Fibroblast of mammary gland (primary cell): ENCODE results near the gene DGAT2L6.
"Not testable (repeated sequence)": the region's sequence is repeated elsewhere in the genome, so short reads cannot be mapped to it uniquely, and the experiment has no call there.

ENCODE experiments used
- DNase-seq: peaks from one replicate; pipeline ENCODE4 v3.0.0-alpha.2; 2010; ENCODE audit warnings: low read depth
- H3K4me3 ChIP-seq: 2 replicates; pipeline ENCODE4 v1.5.1; 2011; ENCODE audit warnings: low read depth, mild to moderate bottlenecking, low read length, moderate library complexity; ENCODE audit not compliant: control insufficient read depth
- TF ChIP-seq, protein P1 (sequence below): conservative IDR thresholded peaks from 2 replicates; pipeline ENCODE4 v1.5.1; 2011; ENCODE audit warnings: low read depth, low read length, inconsistent platforms; ENCODE audit not compliant: control insufficient read depth, insufficient read depth

The DGAT2L6 gene

DNA sequence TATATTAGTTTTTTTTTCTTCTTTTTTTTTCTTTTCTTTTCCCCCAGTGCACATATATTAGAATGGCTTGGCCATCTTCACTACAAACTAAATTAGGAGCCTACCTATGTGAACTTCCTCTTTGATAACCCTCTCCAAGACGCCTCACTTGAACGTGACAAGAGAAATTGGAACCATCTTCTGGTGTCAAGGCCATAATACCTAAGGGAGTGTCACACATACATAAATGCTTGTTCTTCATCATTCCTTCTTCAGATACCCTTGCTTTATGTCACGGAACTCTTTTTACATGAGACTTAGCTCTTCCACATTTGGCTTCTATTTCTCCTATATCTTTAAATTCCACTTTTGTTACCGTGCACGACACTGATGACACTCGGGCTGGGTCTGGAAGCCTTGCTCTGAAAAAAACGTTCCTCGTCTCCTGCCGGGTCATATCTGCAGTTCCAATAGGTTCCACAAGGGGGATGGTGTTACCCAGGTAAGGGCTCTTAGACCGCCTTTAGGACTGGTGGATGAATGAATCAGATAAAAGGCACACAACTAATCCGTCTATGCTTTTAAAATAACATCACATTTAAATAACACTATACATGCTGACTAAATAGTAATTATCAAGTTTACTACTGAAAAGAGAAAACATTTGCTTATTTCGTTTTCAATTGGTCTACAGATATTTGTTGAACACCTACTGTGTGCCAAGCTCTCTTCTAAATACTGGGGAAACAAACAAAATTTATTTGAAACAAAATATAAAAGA lies 19.9 kb downstream of the DGAT2L6 start:
- DNase-seq, result peak; percentile 69
- H3K4me3 ChIP-seq, result no peak overlapping the region
- TF ChIP-seq, protein P1, sequence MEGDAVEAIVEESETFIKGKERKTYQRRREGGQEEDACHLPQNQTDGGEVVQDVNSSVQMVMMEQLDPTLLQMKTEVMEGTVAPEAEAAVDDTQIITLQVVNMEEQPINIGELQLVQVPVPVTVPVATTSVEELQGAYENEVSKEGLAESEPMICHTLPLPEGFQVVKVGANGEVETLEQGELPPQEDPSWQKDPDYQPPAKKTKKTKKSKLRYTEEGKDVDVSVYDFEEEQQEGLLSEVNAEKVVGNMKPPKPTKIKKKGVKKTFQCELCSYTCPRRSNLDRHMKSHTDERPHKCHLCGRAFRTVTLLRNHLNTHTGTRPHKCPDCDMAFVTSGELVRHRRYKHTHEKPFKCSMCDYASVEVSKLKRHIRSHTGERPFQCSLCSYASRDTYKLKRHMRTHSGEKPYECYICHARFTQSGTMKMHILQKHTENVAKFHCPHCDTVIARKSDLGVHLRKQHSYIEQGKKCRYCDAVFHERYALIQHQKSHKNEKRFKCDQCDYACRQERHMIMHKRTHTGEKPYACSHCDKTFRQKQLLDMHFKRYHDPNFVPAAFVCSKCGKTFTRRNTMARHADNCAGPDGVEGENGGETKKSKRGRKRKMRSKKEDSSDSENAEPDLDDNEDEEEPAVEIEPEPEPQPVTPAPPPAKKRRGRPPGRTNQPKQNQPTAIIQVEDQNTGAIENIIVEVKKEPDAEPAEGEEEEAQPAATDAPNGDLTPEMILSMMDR, result peak; percentile 73

DNA sequence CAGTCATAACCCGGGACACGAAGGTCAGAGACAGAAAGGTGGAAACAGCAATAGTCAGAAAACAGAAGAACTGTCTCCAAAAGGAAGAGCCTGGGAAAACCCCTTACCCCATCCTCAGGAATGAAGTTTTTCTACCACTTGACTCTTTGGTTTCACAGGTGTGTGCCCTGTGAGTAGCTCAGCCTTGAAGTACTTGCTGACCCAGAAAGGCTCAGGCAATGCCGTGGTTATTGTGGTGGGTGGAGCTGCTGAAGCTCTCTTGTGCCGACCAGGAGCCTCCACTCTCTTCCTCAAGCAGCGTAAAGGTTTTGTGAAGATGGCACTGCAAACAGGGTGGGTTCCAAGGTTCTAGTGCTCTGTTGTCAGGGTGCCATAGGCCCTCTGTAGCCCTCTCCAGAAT lies 24.4 kb downstream of the DGAT2L6 start:
- TF ChIP-seq, protein P1, result no peak
- no peak overlapping the region for H3K4me3 ChIP-seq
- no peak for DNase-seq

DNA sequence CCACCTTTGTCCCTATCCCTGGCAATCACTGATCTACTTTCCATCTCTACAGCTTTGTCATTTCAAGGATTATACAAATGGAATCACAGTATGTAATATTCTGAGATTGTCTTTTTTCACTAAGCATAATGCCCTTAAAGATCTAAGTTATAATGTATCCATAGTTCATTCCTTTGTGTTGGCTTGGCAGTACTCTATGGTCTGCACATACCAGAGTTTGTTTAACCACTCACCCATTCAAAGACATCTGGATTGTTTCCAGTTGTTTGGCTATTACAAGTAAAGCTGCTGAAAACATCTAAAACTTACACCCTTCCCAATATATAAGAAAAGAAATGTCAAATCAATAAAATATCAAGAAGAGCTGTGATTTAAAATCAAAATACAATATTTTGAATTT lies 31.2 kb downstream of the DGAT2L6 start:
- no peak overlapping the region for H3K4me3 ChIP-seq
- TF ChIP-seq, protein P1, result no peak
- peak; percentile 18 for DNase-seq

DNA sequence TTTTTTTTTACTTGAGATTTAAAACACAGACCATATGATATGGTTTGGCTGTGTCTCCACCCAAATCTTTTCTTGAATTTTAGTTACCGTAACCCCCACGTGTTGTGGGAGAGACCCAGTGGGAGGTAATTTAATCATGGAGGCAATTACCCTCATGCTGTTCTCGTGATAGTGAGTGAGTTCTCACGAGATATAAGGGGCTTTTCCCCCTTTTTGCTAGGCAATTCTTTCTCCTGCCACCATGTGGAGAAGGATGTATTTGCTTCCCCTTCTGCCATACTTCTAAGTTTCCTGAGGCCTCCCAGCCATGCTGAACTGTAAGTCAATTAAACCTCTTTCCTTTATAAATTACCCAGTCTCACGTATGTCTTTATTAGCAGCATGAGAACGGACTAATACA lies 32.3 kb downstream of the DGAT2L6 start:
- DNase-seq, H3K4me3 ChIP-seq: not testable (repeated sequence)

DNA sequence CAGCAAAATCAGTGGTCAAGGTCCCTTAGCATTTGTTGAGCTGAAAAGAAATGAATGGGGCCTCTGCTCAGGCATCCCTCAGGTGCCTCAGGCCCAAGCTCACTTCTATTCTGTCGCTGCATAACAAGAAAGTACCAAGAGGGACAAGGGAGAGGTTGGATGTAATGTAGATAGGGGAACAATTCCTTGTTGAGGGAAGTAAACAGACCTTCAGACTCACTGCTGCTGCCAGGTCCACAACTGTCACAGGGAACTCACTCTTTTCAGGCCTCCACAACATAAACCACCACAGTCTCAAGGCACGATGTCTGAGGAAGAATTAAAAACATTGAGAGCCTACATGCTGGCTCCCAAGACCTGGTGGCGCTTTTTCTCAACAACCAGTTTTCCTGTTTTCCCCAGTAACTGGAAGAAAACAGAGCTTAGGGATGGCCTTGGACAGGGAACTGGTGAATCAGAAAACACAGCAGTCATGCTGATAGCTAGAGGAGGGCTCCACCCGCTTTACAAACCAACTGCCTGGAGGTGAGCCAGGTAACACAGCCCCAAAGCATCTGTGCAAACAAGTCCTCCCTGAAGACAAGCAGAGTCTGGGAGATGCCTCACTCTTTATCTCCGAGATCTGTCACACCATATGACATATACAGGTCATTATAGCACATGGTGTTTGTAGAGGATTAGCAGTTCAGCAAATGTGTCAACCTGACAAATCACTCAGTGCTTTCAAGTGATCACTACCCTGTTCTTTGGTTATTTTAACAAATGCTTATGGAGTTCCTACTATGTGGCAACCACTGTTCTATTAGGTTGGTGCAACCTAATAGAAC lies 42.9 kb downstream of the DGAT2L6 start:
- TF ChIP-seq, protein P1, result no peak
- peak; percentile 79 for DNase-seq
- no peak overlapping the region for H3K4me3 ChIP-seq

DNA sequence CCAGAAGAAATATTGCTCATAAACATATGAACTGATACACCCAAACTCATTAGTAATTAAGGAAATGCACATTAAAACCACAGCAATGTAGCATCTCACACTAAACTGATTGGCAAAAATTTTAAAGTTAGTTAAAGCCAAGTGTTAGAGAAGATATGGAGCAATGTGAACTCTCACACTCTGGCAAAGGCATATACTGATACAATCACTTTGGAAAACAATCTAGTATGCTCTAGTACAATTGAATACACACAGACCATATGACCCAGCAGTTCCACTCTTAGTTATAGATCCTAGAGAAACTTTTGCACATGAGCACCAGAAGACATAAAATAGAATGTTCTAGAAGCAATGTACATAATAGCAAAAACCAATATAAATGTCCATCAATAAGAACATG lies 48.8 kb downstream of the DGAT2L6 start:
- H3K4me3 ChIP-seq, result no peak overlapping the region
- DNase-seq, result no peak
- TF ChIP-seq, protein P1, result no peak

DNA sequence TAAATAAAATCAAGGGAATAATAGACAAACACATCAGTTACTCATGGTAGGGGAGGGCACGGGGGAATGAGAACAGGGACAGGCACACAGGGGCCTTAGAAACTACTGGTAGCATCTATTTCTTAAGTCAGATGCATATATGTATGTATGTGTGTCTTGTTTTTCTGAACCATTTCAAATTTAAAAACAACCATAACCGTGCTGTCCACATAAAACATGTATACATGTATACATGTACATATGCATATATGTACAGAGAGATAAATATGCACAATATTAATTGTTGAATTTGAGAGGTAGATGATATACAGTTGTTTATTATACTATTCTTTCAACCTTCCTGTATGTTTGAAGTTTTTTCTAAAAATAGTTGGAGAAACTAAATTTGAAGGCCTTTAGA lies 49.4 kb downstream of the DGAT2L6 start:
- no peak for DNase-seq
- no peak overlapping the region for H3K4me3 ChIP-seq
- TF ChIP-seq, protein P1, result no peak
